GM20000 (cell line): Measurements from ENCODE around the gene ZCCHC17.

Source experiments
- DNase-seq: peaks from one replicate; pipeline ENCODE4 v3.0.0; 2012; ENCODE audit warnings: low spot score
- CTCF ChIP-seq: IDR thresholded peaks from 2 replicates; pipeline ENCODE4 v1.5.1; 2012; ENCODE audit warnings: mild to moderate bottlenecking, control low read depth; ENCODE audit errors: extremely low read depth, missing control alignments

Gene ZCCHC17

GRCh38 chr1:31394584-31395193 lies 97.9 kb downstream of the ZCCHC17 start:
- DNase-seq = peak; percentile 84
- TF ChIP-seq CTCF = peak; percentile 77

GRCh38 chr1:31396633-31397351 lies 100.0 kb downstream of the ZCCHC17 start:
- peak; percentile 60 for TF ChIP-seq CTCF
- DNase-seq = no peak

- no peak for DNase-seq
- TF ChIP-seq CTCF = no peak
These were observed 100.7 kb downstream of the ZCCHC17 start for GRCh38 chr1:31397360-31398095.

GRCh38 chr1:31398246-31398645 lies 101.4 kb downstream of the ZCCHC17 start:
- DNase-seq = no peak
- no peak for TF ChIP-seq CTCF

GRCh38 chr1:31399976-31400375 lies 103.1 kb downstream of the ZCCHC17 start:
- no peak for DNase-seq
- TF ChIP-seq CTCF = no peak

- no peak for DNase-seq
- no peak for TF ChIP-seq CTCF
These were observed 103.6 kb downstream of the ZCCHC17 start for GRCh38 chr1:31400393-31400792.

- DNase-seq = no peak
- no peak for TF ChIP-seq CTCF
These were observed 104.4 kb downstream of the ZCCHC17 start for GRCh38 chr1:31401241-31401640.
